Kidney capillary endothelial cell (primary cell): ENCODE results near the gene JPH3.

Source experiments
- DNase-seq: peaks from one replicate; pipeline ENCODE4 v3.0.0-alpha.2; 2018; ENCODE audit warnings: low spot score

Gene JPH3

GRCh38 chr16:87681981-87682570, 79.8 kb downstream of the JPH3 start:
- DNase-seq, result peak; percentile 41

GRCh38 chr16:87682852-87683399, 80.6 kb downstream of the JPH3 start:
- no peak for DNase-seq

GRCh38 chr16:87684106-87684677, 81.9 kb downstream of the JPH3 start:
- DNase-seq, result no peak

- no peak for DNase-seq
Observed at GRCh38 chr16:87684711-87685404, 82.5 kb downstream of the JPH3 start.

- DNase-seq, result no peak
Observed at GRCh38 chr16:87685405-87685755, 83.1 kb downstream of the JPH3 start.

GRCh38 chr16:87685766-87686165, 83.5 kb downstream of the JPH3 start:
- no peak for DNase-seq

GRCh38 chr16:87686697-87687096, 84.4 kb downstream of the JPH3 start:
- no peak for DNase-seq

- DNase-seq, result no peak
Observed at GRCh38 chr16:87687126-87687910, 85.0 kb downstream of the JPH3 start.

GRCh38 chr16:87687998-87688529, 85.8 kb downstream of the JPH3 start:
- no peak for DNase-seq

- no peak for DNase-seq
Observed at GRCh38 chr16:87688876-87689815, 86.8 kb downstream of the JPH3 start.

GRCh38 chr16:87689956-87690465, 87.7 kb downstream of the JPH3 start:
- no peak for DNase-seq

- DNase-seq, result no peak
Observed at GRCh38 chr16:87690911-87691685, 88.8 kb downstream of the JPH3 start.

- DNase-seq, result no peak
Observed at GRCh38 chr16:87691686-87692079, 89.4 kb downstream of the JPH3 start.

GRCh38 chr16:87692176-87692575, 89.9 kb downstream of the JPH3 start:
- DNase-seq, result no peak

GRCh38 chr16:87692756-87693155, 90.4 kb downstream of the JPH3 start:
- DNase-seq, result no peak

- DNase-seq, result no peak
Observed at GRCh38 chr16:87693827-87694226, 91.5 kb downstream of the JPH3 start.

GRCh38 chr16:87694441-87695125, 92.3 kb downstream of the JPH3 start:
- no peak for DNase-seq

GRCh38 chr16:87695534-87695933, 93.2 kb downstream of the JPH3 start:
- no peak for DNase-seq

- no peak for DNase-seq
Observed at GRCh38 chr16:87696726-87697125, 94.4 kb downstream of the JPH3 start.

- DNase-seq, result no peak
Observed at GRCh38 chr16:87697256-87697655, 94.9 kb downstream of the JPH3 start.
